WTC11 (cell line): Measurements from ENCODE around the gene WASF3. TPM values are rescaled to one million over a fixed set of nuclear protein-coding genes. Genes with fewer than 3 reads are reported as not detected.

Experiments used
- ATAC-seq: fragments of 200-7000 bp; cut with Tn5 transposase; 2 replicates; pipeline ENCODE4 v1.10.0; 2021; ENCODE audit warnings: mild to moderate bottlenecking, moderate library complexity
- CTCF ChIA-PET: fragments of 300-600 bp; sonication (Branson Sonifier 250); formaldehyde crosslinking; loops from one replicate; lab custom pipeline; 2021; ENCODE audit warnings: antibody characterized with exemption; lab: Charles Lee
- POLR2A ChIA-PET: fragments of 350-600 bp; sonication (Branson Sonifier 250); formaldehyde crosslinking; loops from one replicate; lab custom pipeline; 2021; ENCODE audit warnings: antibody characterized with exemption; lab: Charles Lee
- DNase-seq: peaks from one replicate; pipeline ENCODE4 v3.0.0; 2021; ENCODE audit warnings: low spot score
- H3K27ac Mint-ChIP-seq: 2 replicates; pipeline ENCODE4 v1.8.0; 2021; ENCODE audit warnings: mixed read lengths
- H3K27me3 Mint-ChIP-seq: 2 replicates; pipeline ENCODE4 v1.8.0; 2021; ENCODE audit warnings: low read depth, mild to moderate bottlenecking, moderate library complexity, mixed read lengths
- H3K36me3 Mint-ChIP-seq: 2 replicates; pipeline ENCODE4 v1.8.0; 2021; ENCODE audit warnings: mixed read lengths
- H3K4me1 Mint-ChIP-seq: 2 replicates; pipeline ENCODE4 v1.8.0; 2022; ENCODE audit warnings: mixed read lengths
- H3K4me3 Mint-ChIP-seq: 2 replicates; pipeline ENCODE4 v1.8.0; 2021; ENCODE audit warnings: mild to moderate bottlenecking, moderate library complexity, mixed read lengths
- H3K9me3 Mint-ChIP-seq: 2 replicates; pipeline ENCODE4 v1.8.0; 2021; ENCODE audit warnings: mixed read lengths
- AFF4 ChIP-seq: sonication (generic); formaldehyde crosslinking; IDR thresholded peaks from 2 replicates; pipeline ENCODE4 v1.8.1; 2023; ENCODE audit warnings: mild to moderate bottlenecking, missing genetic modification reagents, borderline replicate concordance
- ATF2 ChIP-seq: sonication (generic); formaldehyde crosslinking; IDR thresholded peaks from 2 replicates; pipeline ENCODE4 v1.8.1; 2022; ENCODE audit warnings: low read depth, missing genetic modification reagents, borderline replicate concordance
- ATF6 ChIP-seq: sonication (generic); formaldehyde crosslinking; IDR thresholded peaks from 2 replicates; pipeline ENCODE4 v1.8.1; 2023; ENCODE audit warnings: mild to moderate bottlenecking, missing genetic modification reagents
- CREB1 ChIP-seq: sonication (generic); formaldehyde crosslinking; IDR thresholded peaks from 2 replicates; pipeline ENCODE4 v1.8.0; 2023; ENCODE audit warnings: mild to moderate bottlenecking, missing genetic modification reagents
- E2F4 ChIP-seq: sonication (generic); formaldehyde crosslinking; IDR thresholded peaks from 2 replicates; pipeline ENCODE4 v1.8.1; 2022; ENCODE audit warnings: low read depth, mild to moderate bottlenecking, moderate library complexity, missing genetic modification reagents, borderline replicate concordance
- FOXK1 ChIP-seq: sonication (generic); formaldehyde crosslinking; IDR thresholded peaks from 2 replicates; pipeline ENCODE4 v1.8.0; 2022; ENCODE audit warnings: mild to moderate bottlenecking, moderate library complexity, missing genetic modification reagents
- GRHL2 ChIP-seq: fragments of 250-450 bp; sonication (Bioruptor Pico); IDR thresholded peaks from 2 replicates; pipeline ENCODE4 v1.8.0; 2022; ENCODE audit warnings: mild to moderate bottlenecking, moderate library complexity; ENCODE audit not compliant: insufficient replicate concordance, severe bottlenecking
- NFATC4 ChIP-seq: fragments of 250-450 bp; sonication (Bioruptor Pico); IDR thresholded peaks from 2 replicates; pipeline ENCODE4 v1.9.0; 2021; ENCODE audit warnings: mild to moderate bottlenecking
- NR1H2 ChIP-seq: sonication (generic); formaldehyde crosslinking; IDR thresholded peaks from 2 replicates; pipeline ENCODE4 v1.9.0; 2021; ENCODE audit warnings: mild to moderate bottlenecking, moderate library complexity, missing genetic modification reagents
- RELA ChIP-seq: sonication (generic); formaldehyde crosslinking; IDR thresholded peaks from 2 replicates; pipeline ENCODE4 v1.8.1; 2022; ENCODE audit warnings: missing genetic modification reagents, mild to moderate bottlenecking, borderline replicate concordance
- TEAD1 ChIP-seq: sonication (generic); formaldehyde crosslinking; IDR thresholded peaks from 2 replicates; pipeline ENCODE4 v1.8.0; 2022; ENCODE audit warnings: mild to moderate bottlenecking, missing genetic modification reagents
- TEAD4 ChIP-seq: sonication (generic); formaldehyde crosslinking; IDR thresholded peaks from 2 replicates; pipeline ENCODE4 v1.8.0; 2022; ENCODE audit warnings: mild to moderate bottlenecking, missing genetic modification reagents
- ZBTB21 ChIP-seq: sonication (generic); formaldehyde crosslinking; IDR thresholded peaks from 2 replicates; pipeline ENCODE4 v1.8.1; 2023; ENCODE audit warnings: mild to moderate bottlenecking, missing genetic modification reagents, borderline replicate concordance
- ZNF232 ChIP-seq: sonication (generic); formaldehyde crosslinking; IDR thresholded peaks from 2 replicates; pipeline ENCODE4 v1.8.0; 2022; ENCODE audit warnings: mild to moderate bottlenecking, missing genetic modification reagents
- ZNF281 ChIP-seq: sonication (generic); formaldehyde crosslinking; IDR thresholded peaks from 2 replicates; pipeline ENCODE4 v1.8.0; 2023; ENCODE audit warnings: mild to moderate bottlenecking, missing genetic modification reagents
- ZNF317 ChIP-seq: sonication (generic); formaldehyde crosslinking; IDR thresholded peaks from 2 replicates; pipeline ENCODE4 v1.8.1; 2023; ENCODE audit warnings: low read depth, mild to moderate bottlenecking, moderate library complexity, missing genetic modification reagents, borderline replicate concordance
- total RNA-seq: library from RNA; stranded (reverse); gene quantifications from 3 replicates; pipeline ENCODE4 v1.2.3, GENCODE V29; 2021

Gene WASF3
- total RNA-seq, 1 experiment from 2014 or later = 26.8 TPM

- Mint-ChIP-seq H3K36me3 (peaks cover 31% of the 10 kb centered on the region), H3K9me3 (peaks cover 18% of the 10 kb centered on the region), H3K4me1 (no peaks in the 10 kb centered on the region), H3K27ac (no peak overlapping the region), H3K27me3 (no peaks in the 10 kb centered on the region), H3K4me3 (no peak overlapping the region)
- no peak for DNase-seq
- TF ChIP-seq RELA (CRISPR knock-in tag) (no peak), ATF6 (no peak), ZNF281 (CRISPR knock-in tag) (no peak), TEAD1 (no peak), ATF2 (no peak), ZNF232 (CRISPR knock-in tag) (no peak), ZNF317 (CRISPR knock-in tag) (no peak), GRHL2 (no peak), ZBTB21 (no peak), NFATC4 (CRISPR knock-in tag) (no peak), AFF4 (CRISPR knock-in tag) (no peak), TEAD4 (CRISPR knock-in tag) (no peak)
- ChIA-PET CTCF (interaction anchor here (1.6 kb wide), 1 partner anchor 77 kb away, joined by 4 read pairs; no protein-coding TSS in a partner anchor), POLR2A (interaction anchor here (1.3 kb wide), 1 partner anchor 8 kb away, joined by 3 read pairs; no protein-coding TSS in a partner anchor)
- no peak for ATAC-seq
Observed at GRCh38 chr13:26621731-26622401, 64.4 kb downstream of the WASF3 start.

GRCh38 chr13:26623125-26623524 is 65.6 kb downstream of the WASF3 start:
- no peak for DNase-seq
- H3K9me3 Mint-ChIP-seq = peaks cover 18% of the 10 kb centered on the region
- TF ChIP-seq FOXK1 (CRISPR knock-in tag) (no peak), E2F4 (CRISPR knock-in tag) (no peak), NR1H2 (CRISPR knock-in tag) (no peak), CREB1 (no peak)
- TF ChIP-seq, all 79 proteins: peak for 0
- Mint-ChIP-seq H3K27me3 (no peaks in the 10 kb centered on the region), H3K36me3 (peaks cover 31% of the 10 kb centered on the region), H3K27ac (no peak overlapping the region), H3K4me1 (peaks cover 3% of the 10 kb centered on the region), H3K4me3 (no peak overlapping the region)
- POLR2A ChIA-PET = interaction anchor here (0.7 to 1.3 kb wide), 2 partner anchors 10 to 402 kb away, joined by 3 read pairs; no protein-coding TSS in a partner anchor
- no peak for ATAC-seq
- CTCF ChIA-PET = no interaction called here
